GM19239 (cell line): ENCODE results near the gene LPAR1.
"Not testable (repeated sequence)": the region's sequence is repeated elsewhere in the genome, so short reads cannot be mapped to it uniquely, and the experiment has no call there.

ENCODE experiments used
- DNase-seq: peaks from one replicate; pipeline ENCODE4 v3.0.0; 2011; ENCODE audit warnings: low spot score; ENCODE audit not compliant: insufficient read length
- FAIRE-seq: peaks from 2 replicates; lab custom pipeline; 2011; peaks lifted over from hg19 to GRCh38; lab: Jason Lieb, UNC

The LPAR1 gene

GRCh38 chr9:111038331-111039230 is at the start of gene LPAR1:
Gene LPAR1 (minus strand): TSS chr9:111038470. CDS start chr9:110972117, 66,353 bp downstream.
- FAIRE-seq (no peak), DNase-seq (no peak)

- FAIRE-seq, result no peak
- no peak for DNase-seq
Observed at GRCh38 chr9:111078391-111079038, 40.2 kb upstream of the LPAR1 start.

- no peak for FAIRE-seq
Observed at GRCh38 chr9:111076519-111076918, 38.2 kb upstream of the LPAR1 start.

GRCh38 chr9:111076042-111076441 is 37.8 kb upstream of the LPAR1 start:
- DNase-seq (no peak), FAIRE-seq (no peak)

More at GRCh38 chr9:111076519-111076918, 38.2 kb upstream of the LPAR1 start:
- no peak for DNase-seq

- FAIRE-seq (no peak), DNase-seq (no peak)
Observed at GRCh38 chr9:111074395-111074794, 36.1 kb upstream of the LPAR1 start.

GRCh38 chr9:111069183-111069582 is 30.9 kb upstream of the LPAR1 start:
- FAIRE-seq, result no peak
- no peak for DNase-seq

GRCh38 chr9:111068771-111069170 is 30.5 kb upstream of the LPAR1 start:
- FAIRE-seq (no peak), DNase-seq (no peak)

- FAIRE-seq (no peak), DNase-seq (no peak)
Observed at GRCh38 chr9:111068383-111068730, 30.1 kb upstream of the LPAR1 start.

- FAIRE-seq (no peak), DNase-seq (no peak)
Observed at GRCh38 chr9:111066468-111066867, 28.2 kb upstream of the LPAR1 start.

- FAIRE-seq (no peak), DNase-seq (no peak)
Observed at GRCh38 chr9:111065414-111065813, 27.1 kb upstream of the LPAR1 start.

GRCh38 chr9:111064160-111064837 is 26.0 kb upstream of the LPAR1 start:
- no peak for DNase-seq
- FAIRE-seq, result no peak

- FAIRE-seq (no peak), DNase-seq (no peak)
Observed at GRCh38 chr9:111063332-111063731, 25.1 kb upstream of the LPAR1 start.

- no peak for FAIRE-seq
- DNase-seq, result no peak
Observed at GRCh38 chr9:111058166-111058565, 19.9 kb upstream of the LPAR1 start.

GRCh38 chr9:111056538-111056937 is 18.3 kb upstream of the LPAR1 start:
- no peak for FAIRE-seq
- no peak for DNase-seq

GRCh38 chr9:111052791-111053190 is 14.5 kb upstream of the LPAR1 start:
- FAIRE-seq (no peak), DNase-seq (no peak)

GRCh38 chr9:111051400-111051799 is 13.1 kb upstream of the LPAR1 start:
- FAIRE-seq, result no peak
- no peak for DNase-seq

GRCh38 chr9:111050819-111051218 is 12.5 kb upstream of the LPAR1 start:
- no peak for DNase-seq
- FAIRE-seq, result no peak

- not testable (repeated sequence) for DNase-seq
Observed at GRCh38 chr9:111047287-111047686, 9.0 kb upstream of the LPAR1 start.

GRCh38 chr9:111041902-111042301 is 3.6 kb upstream of the LPAR1 start:
- FAIRE-seq, result no peak
- DNase-seq, result no peak

More at GRCh38 chr9:111047287-111047686, 9.0 kb upstream of the LPAR1 start:
- not testable (repeated sequence) for FAIRE-seq

- FAIRE-seq (no peak), DNase-seq (no peak)
Observed at GRCh38 chr9:111040494-111040893, 2.2 kb upstream of the LPAR1 start.
